ENCODE results near the gene ZC2HC1C.

The ZC2HC1C gene

DNA sequence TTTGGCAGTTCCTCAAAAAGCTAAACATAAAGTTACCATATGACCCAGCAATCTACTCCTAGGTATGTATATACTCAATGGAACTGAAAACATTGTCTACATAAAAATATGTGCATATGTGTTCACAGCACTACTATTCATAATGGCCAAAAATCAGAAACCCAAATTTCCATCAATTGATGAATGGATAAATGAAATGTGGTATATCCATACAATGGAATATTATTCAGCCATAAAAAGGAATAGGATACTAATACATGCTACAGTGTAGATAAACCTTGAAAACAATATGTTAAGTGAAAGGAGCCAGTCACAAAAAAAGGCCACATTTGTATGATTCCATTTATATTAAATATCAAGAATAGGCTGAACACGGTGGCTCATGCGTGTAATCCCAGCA lies 9.0 kb upstream of the ZC2HC1C start:
- no peak for TF ChIP-seq FOXP2 (optimal IDR thresholded peaks at IDR 0.05; ENCODE audit: borderline replicate concordance, extremely low read depth, extremely low read length, insufficient read depth)
- no peak for TF ChIP-seq SIN3A (IDR thresholded peaks at IDR 0.05; ENCODE audit: borderline replicate concordance, insufficient read depth, low read length)
- TF ChIP-seq TAF1 (IDR thresholded peaks at IDR 0.05; ENCODE audit: borderline replicate concordance, insufficient read depth, low read length): no peak
- no peak for TF ChIP-seq REST (IDR thresholded peaks at IDR 0.05; ENCODE audit: insufficient read depth in 1 of 2, low read depth in 2 of 2, low read length in 2 of 2)
- no peak for TF ChIP-seq POLR2AphosphoS5 (IDR thresholded peaks at IDR 0.05; ENCODE audit: low read depth, low read length)

GRCh38 chr14:75063013-75063412 lies 6.4 kb upstream of the ZC2HC1C start:
- TF ChIP-seq SIN3A (IDR thresholded peaks at IDR 0.05; ENCODE audit: borderline replicate concordance, insufficient read depth, low read length): no peak

DNA sequence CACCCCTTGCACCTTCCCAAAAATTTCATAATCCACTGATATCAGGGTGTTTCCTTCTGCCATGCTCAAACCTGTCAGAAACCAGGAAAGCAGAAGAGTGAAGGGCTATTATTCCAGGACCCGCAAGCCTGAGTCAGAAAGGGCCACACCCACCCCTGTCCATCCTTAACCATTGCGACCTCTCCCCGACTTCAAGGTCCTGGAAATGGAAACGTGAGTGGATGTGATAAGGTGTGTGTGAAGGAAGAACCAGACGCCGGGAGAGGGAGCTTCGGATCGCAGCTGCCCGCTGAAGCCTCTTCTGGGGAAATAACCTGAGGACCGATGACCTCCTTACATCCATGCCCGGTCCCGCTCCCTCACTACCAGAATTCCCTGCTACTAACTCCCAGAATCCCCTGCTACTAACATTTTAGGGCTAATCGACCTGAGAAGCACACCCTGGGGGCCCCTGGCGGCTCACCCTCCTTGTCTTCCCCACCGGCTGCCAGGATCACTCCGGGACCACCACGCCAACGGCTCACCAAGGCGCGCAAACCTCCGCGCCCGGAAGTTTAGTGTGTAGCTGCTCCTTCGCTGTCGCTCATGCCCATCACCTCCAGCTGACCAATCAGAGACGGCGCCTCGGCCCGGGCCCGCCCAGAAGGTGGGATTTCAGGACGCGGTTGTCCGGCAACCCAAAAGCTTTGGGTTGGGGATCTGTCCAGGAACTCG lies 5.8 kb upstream of the ZC2HC1C start, which contains the start of gene ACYP1:
TSS of gene ACYP1 (minus strand) at position 534 of the 714 bp plus-strand sequence. CDS start at position 63, 471 bp downstream.
- TF ChIP-seq POLR2AphosphoS5 (IDR thresholded peaks at IDR 0.05; ENCODE audit: low read depth, low read length) (peak; percentile 68), REST (IDR thresholded peaks at IDR 0.05; ENCODE audit: insufficient read depth in 1 of 2, low read depth in 2 of 2, low read length in 2 of 2) (peak in 1 of 2 experiments; percentile 54; a peak in 1 of 4 replicates), SIN3A (IDR thresholded peaks at IDR 0.05; ENCODE audit: borderline replicate concordance, insufficient read depth, low read length) (no peak), FOXP2 (optimal IDR thresholded peaks at IDR 0.05; ENCODE audit: borderline replicate concordance, extremely low read depth, extremely low read length, insufficient read depth) (no peak), TAF1 (IDR thresholded peaks at IDR 0.05; ENCODE audit: borderline replicate concordance, insufficient read depth, low read length) (no peak)

GRCh38 chr14:75064205-75064567 lies 5.3 kb upstream of the ZC2HC1C start:
- no peak for TF ChIP-seq REST (IDR thresholded peaks at IDR 0.05; ENCODE audit: insufficient read depth in 1 of 2, low read depth in 2 of 2, low read length in 2 of 2)
- no peak for TF ChIP-seq TAF1 (IDR thresholded peaks at IDR 0.05; ENCODE audit: borderline replicate concordance, insufficient read depth, low read length)
- no peak for TF ChIP-seq SIN3A (IDR thresholded peaks at IDR 0.05; ENCODE audit: borderline replicate concordance, insufficient read depth, low read length)
- TF ChIP-seq FOXP2 (optimal IDR thresholded peaks at IDR 0.05; ENCODE audit: borderline replicate concordance, extremely low read depth, extremely low read length, insufficient read depth): no peak
- TF ChIP-seq POLR2AphosphoS5 (IDR thresholded peaks at IDR 0.05; ENCODE audit: low read depth, low read length): no peak

DNA sequence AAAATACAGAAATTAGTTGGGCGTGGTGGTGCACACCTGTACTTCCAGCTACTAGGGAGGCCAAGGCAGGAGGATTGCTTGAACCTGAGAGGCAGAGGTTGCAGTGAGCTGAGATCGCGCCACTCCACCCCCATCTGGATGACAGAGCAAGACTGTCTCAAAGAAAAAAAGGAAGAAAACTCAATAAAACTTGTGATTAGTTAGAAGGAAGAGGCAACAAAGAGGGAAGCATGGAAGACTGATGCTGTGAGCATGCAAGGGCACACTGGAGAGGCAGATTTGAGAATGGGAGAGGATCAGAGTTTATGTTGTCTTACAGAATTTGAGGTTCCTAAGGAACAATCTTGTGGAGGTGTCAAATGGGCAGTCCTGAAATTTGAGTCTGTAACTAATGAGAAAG lies 2.8 kb upstream of the ZC2HC1C start:
- no peak for TF ChIP-seq FOXP2 (optimal IDR thresholded peaks at IDR 0.05; ENCODE audit: borderline replicate concordance, extremely low read depth, extremely low read length, insufficient read depth)
- TF ChIP-seq POLR2AphosphoS5 (IDR thresholded peaks at IDR 0.05; ENCODE audit: low read depth, low read length): no peak
- TF ChIP-seq SIN3A (IDR thresholded peaks at IDR 0.05; ENCODE audit: borderline replicate concordance, insufficient read depth, low read length): no peak
- TF ChIP-seq TAF1 (IDR thresholded peaks at IDR 0.05; ENCODE audit: borderline replicate concordance, insufficient read depth, low read length): no peak
- TF ChIP-seq REST (IDR thresholded peaks at IDR 0.05; ENCODE audit: insufficient read depth in 1 of 2, low read depth in 2 of 2, low read length in 2 of 2): no peak

Data from PFSK-1 (cell line).